ENCODE results near the gene P2RY14. TPM values are rescaled to one million over a fixed set of nuclear protein-coding genes. Genes with fewer than 3 reads are reported as not detected.
"Not testable (repeated sequence)": the region's sequence is repeated elsewhere in the genome, so short reads cannot be mapped to it uniquely, and the experiment has no call there.

P2RY14 gene
- total RNA-seq, 1 donor from 2014 or later, result 8.9 TPM

DNA sequence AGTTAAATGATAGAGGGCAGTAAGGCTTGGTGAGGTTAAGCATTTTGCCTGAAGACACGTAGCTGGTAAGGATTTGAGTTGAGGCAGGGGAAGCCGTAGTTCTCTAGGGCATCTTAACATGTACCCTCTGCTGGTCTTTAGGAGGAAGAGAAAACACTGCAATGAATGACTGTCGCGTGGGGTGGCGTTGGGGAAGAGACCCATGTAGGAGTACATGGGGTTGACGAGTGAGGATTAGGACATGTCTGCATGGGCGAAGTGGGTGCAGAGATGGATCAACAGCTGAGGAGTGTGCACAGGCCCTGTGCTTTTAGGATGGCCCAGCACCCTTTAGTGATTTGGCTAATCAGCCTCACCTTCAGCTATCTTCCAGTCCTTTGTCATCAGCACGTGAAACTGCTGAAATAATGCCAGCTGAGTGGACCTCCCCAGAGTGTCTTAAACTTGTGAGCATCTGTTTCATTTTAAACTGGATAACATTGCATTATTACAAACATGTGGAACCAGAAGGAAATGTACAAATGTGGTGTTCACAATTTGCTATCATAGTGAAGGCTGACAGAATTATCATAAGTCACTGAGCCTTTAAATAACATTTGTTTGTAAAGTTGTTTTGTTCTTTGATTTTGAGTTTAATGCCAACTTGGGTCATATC, 15.3 kb downstream of the P2RY14 start:
- no peak for DNase-seq (ENCODE audit: low spot score)

- no peak for DNase-seq (ENCODE audit: low spot score)
Observed at GRCh38 chr3:151259664-151260063, 18.7 kb downstream of the P2RY14 start.

- no peak for DNase-seq (ENCODE audit: low spot score)
Observed at GRCh38 chr3:151256749-151257148, 21.6 kb downstream of the P2RY14 start.

GRCh38 chr3:151248772-151249337, 29.5 kb downstream of the P2RY14 start:
- no peak for DNase-seq (ENCODE audit: low spot score)

GRCh38 chr3:151242006-151242405, 36.3 kb downstream of the P2RY14 start:
- DNase-seq (ENCODE audit: low spot score), result not testable (repeated sequence)

DNA sequence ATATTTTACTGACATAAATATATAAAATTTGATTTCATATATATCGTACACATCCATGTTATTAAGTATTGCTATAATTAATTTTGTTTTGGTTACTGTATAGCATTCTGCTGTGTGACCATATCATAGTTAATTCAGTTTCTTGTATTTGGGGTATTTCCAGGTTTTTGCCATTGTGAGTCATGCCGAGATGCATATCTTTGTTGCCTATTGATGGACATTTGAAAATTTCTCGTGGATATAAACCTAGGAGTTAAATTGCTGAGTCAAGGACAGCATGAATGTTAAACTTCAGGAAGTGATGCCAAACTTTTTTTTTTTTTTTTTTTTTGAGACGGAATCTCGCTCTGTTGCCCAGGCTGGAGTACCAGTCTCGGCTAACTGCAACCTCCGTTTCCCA, 41.6 kb downstream of the P2RY14 start:
- no peak for DNase-seq (ENCODE audit: low spot score)

DNA sequence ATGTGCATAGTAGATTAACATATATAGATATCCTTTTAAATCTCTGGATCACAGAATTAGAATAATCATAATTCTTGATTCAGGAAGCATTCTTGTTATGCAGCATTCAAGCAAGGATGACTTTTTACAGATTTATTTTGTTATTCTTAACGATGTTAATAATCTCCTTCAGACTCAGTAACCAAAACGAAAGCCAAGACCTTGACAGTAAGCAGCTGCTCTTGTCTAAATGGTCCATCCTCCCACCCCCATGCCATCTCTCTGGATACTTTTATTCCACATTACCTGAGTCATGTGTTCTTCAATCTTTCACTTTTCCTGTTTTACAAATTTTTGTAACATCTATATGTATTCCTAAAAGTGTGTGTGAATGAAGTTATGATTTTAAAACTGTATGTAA, 42.0 kb downstream of the P2RY14 start:
- DNase-seq (ENCODE audit: low spot score), result no peak

GRCh38 chr3:151234825-151235224, 43.5 kb downstream of the P2RY14 start:
- DNase-seq (ENCODE audit: low spot score), result no peak

GRCh38 chr3:151232991-151233390, 45.4 kb downstream of the P2RY14 start:
- DNase-seq (ENCODE audit: low spot score), result no peak

GRCh38 chr3:151232403-151232802, 45.9 kb downstream of the P2RY14 start:
- DNase-seq (ENCODE audit: low spot score), result not testable (repeated sequence)

DNA sequence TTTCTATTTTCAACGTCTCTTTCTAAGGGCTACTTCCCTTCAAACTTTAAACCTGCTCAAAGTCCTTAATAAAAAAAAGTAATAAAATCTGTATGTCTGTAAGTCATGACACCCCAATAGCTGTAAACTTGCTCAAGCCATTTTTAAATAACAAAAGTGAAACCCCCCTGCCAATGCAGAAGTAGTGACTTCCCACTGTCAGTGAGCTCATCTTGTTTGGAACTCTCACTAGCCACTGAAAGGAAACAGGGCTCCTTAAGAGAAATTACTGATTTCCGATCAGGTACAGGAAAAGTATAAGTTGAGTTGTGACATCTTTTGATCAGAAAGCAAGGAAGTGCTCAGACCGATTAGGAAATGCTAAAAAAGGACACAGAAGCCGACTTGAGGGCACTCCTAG, 47.7 kb downstream of the P2RY14 start:
- DNase-seq (ENCODE audit: low spot score), result no peak

- DNase-seq (ENCODE audit: low spot score), result no peak
Observed at GRCh38 chr3:151228666-151229040, 49.7 kb downstream of the P2RY14 start.

- DNase-seq (ENCODE audit: low spot score), result peak; percentile 85
Observed at GRCh38 chr3:151227807-151228665, 50.3 kb downstream of the P2RY14 start.

DNA sequence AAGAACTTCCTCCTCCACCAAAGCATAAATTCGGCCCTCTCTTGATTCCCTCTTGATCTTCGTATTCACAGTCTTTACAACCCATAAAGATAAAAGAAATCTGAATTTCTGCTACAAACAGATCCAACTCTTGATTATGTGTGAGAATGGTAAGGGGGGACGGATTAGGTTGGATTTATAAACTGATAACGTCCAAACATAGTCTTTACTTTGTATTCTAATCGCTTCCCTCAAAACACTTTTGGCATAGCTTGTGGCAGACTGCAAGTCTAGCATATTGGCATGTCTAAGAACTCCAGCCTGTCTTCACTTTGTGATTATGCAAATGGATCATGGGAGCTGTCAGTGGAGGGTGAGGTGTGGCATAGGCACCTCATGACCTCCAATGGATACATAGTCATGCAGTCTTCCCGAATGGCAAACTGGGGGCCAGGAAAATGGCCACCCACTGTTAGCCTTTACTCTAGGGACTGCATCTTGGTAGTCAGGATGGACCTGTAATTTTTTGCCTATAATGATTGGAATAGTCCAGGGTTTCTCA, 51.0 kb downstream of the P2RY14 start:
- no peak for DNase-seq (ENCODE audit: low spot score)

DNA sequence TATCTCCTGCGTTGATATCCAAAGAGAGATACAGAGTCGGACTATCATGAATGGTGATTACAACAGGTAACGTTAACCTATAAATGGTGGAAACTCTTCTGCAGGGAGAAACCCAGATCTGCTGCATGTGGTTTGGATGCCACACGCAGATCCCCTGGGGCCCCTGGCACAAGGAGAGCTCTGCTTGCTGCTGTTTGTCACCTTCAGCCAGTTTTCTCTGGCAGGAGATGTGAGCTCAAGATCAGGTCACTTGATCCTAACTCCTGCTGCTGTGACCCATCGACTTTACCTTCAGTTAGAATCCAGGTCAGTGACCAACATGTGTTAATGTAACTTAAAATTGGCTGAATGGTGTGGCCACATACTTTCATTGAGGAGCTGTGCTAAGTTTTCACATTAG, 51.5 kb downstream of the P2RY14 start:
- DNase-seq (ENCODE audit: low spot score), result no peak

DNA sequence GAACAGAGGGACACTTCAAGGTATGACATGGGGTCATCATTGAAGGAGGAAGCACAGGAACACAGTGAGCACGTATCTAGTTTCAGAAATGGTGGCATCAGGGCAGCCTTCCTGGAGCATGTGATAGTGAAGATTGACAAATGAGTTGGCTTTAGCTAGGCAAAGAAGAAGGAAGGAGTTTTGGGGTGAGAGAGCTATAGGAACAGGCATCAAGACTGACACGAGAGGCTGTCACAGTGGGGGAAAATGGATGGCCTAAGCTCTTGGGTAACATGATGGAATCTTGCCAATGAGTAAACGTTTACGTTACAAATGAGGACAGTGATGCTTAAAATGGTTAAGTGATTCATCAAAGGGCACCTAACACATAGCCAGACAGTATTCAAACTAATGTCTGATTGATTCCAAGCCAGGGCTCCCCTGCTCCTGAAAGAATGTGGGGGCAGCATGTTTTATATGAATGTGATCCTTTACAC, 52.2 kb downstream of the P2RY14 start:
- DNase-seq (ENCODE audit: low spot score), result no peak

- no peak for DNase-seq (ENCODE audit: low spot score)
Observed at GRCh38 chr3:151225040-151225975, 53.0 kb downstream of the P2RY14 start.

GRCh38 chr3:151224268-151224866, 54.0 kb downstream of the P2RY14 start:
- no peak for DNase-seq (ENCODE audit: low spot score)

- DNase-seq (ENCODE audit: low spot score), result no peak
Observed at GRCh38 chr3:151219056-151219455, 59.3 kb downstream of the P2RY14 start.

DNA sequence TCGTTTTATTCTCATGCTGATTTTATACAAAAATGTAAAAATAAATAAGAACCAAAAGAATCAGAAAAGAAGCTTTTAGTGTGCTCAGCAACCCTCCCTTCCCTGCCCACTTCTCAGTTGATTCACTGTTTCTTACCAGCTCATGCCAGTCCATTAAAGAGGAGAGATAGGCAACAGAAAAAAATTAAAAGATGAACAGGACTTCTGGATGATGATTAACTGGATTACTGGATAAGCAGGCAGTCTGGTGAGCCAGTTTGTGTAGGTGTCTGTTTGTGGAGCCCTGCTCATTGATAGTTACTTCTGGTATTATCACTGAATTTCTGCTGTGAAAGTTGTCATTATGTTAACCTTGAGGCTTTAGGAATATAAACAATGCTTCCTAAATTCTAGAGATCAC, 60.2 kb downstream of the P2RY14 start:
- no peak for DNase-seq (ENCODE audit: low spot score)

Data from umbilical cord (tissue), 2 donors.